ENCODE data around the gene CGNL1.

Gene CGNL1

DNA sequence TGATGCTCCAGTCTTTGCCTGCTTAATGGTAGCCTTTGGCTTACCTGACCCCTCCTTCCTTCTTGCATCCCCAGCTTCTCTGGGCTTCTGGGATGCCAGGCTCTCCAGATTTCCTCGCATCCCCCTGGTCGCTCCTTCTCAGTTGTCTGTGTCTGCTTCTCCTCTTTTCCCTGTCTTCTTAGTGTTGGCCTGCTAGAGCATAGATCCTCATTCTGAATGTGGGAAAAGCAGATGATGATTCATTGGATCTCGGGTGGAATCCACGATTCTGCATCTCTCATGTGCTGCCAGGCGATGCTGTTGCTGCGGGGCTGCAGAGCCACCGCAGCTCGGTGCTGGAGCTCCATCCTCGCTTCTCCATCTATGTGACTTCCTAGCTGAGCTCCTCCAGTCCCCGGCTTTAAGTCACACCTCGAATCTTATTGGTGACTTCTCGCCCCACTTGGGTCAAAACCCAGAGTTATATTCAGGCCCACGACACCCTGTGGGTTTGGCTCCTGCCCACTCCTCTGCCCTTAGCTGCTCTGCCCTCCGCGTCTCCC is 47.4 kb downstream of the CGNL1 start:
- DNase-seq, result no peak

DNA sequence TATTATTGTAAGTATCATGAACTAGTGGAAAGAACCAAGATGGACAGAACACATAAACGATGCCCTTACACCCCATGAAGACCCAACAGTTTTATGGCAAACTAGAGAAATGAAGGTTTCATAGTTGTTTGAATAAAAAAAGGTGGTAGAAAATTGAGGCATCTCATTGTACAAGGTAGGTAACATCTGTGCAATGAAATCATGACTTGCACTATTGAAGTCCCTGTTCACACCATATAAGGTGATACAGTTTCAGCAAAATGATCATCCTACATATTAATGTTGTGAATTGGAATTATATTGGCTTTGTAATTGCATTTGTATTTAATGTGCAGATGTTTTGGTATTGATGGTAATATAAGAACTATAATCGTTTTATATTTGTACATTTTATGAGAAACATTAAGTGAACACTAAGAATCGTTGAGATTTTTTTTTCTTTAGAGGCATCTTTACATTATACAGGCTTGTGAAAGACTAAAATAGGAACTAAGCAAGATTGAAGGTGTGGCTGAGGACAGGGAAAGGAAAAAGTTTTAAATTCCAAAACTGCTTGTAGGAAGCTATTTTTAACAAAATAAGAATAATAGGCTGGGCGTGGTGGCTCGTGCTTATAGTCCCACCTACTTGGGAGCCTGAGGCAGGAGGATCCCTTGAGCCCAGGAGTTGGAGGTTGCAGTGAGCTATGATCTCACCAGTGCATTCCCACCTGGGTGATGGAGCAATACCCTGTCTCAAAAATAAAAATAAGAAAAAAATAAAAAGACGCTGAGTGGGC is 48.5 kb downstream of the CGNL1 start:
- DNase-seq, result no peak

DNA sequence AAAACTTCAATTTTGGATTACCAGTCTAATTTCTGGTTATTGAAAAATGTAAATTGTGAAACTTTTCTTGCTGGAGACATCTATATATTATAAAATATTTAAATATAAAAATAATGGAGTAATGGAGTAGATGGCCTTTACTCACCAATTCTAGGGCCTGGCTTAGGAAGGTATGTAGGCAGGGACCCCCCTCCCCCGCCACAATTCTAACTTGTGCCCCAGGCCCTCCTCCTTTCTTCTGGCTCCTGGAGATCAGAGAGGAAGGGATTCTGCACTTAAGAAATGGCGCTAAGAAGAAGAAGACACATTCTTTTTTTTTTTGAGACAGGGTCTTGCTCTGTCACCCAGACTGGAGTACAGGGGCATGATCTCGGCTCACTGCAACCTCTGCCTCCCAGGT is 49.5 kb downstream of the CGNL1 start:
- DNase-seq, result no peak

DNA sequence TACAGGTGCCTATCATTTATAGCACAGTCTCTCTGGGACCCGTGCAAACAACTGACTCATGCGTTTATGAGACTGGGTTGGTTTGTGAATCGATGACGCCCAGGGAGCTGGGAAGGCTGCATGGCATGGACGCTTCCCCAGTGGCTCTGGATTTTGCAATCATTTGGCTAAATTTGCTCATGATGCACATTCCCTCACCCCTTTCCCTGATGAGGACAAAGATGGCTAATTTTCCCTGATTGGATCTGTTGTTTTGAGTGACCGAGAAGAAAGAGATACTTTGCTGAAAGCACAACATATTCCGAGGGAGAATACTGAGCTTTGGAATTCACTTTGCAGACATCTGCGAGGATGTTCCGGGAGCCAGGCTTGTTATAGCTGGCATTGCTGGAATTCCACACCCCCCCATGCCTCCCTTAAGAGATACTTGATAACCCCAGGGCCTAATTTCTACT is 51.1 kb downstream of the CGNL1 start:
- no peak for DNase-seq

DNA sequence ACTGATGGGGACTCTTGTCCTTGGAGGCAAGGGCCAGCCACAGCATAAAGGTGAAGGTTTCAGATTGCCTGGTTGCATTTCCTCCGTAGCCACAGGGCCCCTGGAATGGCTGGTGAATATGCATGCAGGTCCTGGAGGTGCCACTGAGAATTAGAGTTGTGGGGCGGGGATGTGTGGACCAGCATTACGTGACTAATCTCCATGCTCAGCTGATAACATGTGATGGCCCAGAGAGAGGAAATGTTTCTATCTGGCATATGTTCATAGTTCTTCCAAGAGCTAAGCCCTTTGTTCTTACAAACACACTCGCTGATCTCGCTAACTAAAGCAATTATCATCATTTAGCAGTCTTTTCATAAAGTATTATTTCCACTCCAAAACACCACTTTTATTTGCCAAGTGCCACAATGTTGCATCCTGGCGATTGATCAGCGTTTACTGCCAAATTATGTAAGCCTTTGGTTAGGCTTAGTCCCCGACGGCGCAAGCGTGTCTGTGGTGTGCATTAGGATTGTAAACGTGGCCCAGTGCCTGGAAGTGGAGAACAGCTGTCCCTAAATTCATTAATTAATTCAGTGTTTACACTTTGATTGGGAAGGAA is 55.9 kb downstream of the CGNL1 start:
- DNase-seq, result no peak

DNA sequence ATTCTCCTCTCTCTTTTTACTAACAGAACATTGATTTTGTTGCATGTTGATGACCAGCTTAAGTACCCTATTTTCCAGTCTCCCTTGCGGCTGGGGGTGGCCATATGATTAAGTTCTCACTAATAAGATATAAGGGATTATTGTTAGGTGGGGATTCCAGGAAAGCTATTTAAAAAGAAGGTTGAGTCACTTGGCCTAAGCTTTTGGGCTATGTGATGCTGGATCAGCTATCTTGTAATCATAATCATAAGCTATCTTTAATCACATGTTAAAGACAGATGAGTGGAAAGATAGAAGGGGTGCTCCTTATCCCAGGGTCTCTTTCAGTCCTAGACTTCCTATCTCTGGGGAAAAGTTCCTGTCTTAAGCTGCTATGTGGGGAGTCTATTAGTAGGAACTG is 59.9 kb downstream of the CGNL1 start:
- DNase-seq, result no peak

DNA sequence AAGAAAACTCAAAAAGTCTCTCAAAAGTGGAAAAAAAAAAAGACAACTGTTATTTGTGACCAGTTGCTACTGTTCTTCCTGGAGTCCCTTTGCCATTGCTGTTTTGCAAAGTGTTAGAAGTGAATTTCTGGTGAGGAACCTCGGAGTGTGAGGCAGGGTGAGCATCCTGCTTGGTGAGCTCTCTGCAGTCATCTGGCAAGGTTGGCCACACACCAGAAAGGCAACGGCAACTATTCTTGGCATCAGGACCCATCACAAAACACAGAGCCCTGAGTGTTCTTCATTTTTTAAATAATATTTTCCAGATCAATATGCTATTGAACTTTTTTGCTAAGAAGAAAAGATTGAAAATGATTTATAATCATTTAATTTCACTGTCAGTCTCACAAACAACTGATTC is 60.7 kb downstream of the CGNL1 start:
- no peak for DNase-seq

DNA sequence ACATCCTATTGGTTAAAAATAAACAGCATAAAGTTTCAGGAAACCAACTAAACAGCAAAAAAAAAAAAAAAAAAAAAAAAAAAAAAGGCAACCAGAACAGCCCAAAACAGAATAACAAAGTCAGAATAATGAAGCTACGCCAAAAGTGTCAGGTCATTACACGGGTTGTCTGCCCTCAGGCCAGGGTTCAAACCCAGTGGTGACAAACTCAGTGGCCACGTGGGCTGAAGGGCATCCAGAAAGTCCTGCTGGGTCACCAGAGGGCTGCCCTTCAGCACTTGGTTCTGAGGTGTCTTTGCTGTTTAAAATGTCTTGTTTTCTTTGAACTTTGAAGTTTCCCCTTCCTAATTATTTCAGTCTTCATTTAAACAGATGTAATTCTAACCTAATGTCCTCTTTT is 61.3 kb downstream of the CGNL1 start:
- DNase-seq, result no peak

DNA sequence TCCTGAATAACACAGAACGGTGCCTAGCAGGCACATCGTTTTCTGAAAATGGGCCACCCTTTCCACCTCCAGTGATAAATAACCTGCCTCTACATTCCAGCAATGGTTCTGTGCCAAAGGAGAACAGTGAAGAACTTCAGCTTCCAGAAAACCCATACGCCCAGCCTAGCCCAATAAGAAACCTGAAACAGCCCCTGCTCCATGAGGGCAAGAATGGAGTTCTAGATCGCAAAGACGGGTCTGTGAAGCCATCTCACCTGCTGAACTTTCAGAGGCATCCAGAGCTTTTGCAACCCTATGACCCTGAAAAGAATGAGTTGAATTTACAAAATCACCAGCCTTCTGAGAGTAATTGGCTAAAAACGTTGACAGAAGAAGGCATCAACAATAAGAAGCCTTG is 61.9 kb downstream of the CGNL1 start:
- no peak for DNase-seq

DNA sequence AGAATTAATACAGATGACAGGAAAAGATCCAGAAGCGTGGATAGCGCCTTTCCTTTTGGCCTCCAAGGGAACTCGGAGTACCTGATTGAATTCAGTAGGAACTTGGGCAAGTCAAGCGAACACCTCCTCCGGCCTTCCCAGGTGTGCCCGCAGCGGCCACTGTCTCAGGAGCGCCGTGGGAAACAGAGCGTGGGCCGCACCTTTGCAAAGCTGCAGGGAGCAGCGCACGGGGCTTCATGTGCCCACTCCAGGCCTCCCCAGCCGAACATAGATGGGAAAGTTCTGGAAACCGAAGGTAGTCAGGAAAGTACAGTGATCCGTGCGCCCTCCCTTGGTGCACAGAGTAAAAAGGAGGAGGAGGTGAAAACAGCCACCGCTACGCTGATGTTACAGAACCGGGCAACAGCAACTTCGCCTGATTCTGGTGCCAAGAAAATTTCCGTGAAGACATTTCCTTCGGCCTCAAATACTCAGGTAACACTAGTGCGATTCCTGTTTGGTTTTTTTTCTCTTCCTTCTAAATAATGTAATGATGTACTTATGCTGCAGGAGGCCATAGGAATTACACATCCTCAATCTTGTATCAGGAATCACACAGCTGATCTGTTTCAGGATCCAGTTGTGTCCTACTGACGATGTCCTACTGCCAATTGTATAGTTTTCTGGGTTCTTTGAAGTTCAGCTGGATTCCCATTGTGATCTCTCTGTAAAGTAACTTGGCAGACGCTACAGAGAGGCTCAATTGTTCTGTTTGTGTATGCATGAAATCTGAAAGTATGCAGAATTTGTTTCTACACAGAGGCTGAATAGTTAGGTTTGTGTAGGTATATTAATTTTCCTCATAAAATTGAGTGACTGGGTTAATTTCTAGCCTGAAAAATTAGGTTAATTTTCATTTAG is 63.1 kb downstream of the CGNL1 start:
- no peak for DNase-seq

DNA sequence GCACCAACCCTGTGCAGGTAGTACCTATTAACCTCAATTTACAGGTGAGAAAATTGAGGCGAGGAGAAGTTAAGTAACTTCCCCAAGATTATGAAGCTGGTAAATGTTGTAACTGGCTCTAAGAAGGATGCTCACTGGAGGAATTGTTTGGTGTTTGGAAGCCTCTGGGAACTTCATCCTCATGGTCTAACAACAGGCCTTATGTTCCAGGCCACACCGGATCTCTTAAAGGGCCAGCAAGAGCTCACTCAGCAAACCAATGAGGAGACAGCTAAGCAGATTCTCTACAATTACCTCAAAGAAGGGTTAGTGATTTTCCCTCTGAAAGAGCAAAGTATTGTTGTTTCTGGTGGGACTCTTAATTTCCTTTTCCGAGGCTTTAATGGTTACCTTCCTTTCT is 63.9 kb downstream of the CGNL1 start:
- no peak for DNase-seq

DNA sequence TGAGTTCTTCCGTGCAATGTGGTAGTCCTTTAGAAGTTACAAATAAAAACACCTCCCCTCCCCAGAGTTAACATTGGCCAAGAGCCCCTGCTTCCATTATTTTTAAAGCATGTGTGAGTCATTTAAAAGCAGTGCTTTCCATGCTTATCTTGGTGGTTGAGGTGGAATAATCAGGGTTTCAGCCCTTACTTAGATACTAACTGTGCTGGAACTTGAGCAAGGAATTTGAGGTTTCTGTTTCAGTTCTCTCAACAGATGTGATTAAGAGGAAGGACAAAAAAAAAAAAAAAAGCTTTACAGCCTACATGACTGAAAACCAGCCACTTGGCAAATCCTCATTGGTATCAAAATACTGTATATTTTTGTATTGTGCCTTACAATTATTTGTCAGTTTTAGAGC is 64.5 kb downstream of the CGNL1 start:
- no peak for DNase-seq

DNA sequence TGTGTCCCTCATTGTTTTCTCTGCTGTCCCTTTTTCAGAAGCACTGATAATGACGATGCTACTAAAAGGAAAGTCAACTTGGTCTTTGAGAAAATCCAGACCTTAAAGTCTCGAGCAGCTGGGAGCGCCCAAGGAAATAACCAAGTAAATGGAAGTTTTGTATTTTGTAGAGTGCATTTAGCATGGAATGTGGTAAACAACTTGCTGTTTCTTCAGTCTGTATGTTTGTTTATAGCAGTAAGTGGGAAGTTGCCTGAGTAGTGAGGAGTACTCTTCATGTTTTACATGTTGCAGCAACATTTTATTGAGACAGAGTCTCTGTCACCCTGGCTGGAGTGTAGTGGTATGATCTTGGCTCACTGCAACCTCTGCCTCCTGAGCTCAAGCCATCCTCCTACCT is 66.0 kb downstream of the CGNL1 start:
- DNase-seq, result no peak

DNA sequence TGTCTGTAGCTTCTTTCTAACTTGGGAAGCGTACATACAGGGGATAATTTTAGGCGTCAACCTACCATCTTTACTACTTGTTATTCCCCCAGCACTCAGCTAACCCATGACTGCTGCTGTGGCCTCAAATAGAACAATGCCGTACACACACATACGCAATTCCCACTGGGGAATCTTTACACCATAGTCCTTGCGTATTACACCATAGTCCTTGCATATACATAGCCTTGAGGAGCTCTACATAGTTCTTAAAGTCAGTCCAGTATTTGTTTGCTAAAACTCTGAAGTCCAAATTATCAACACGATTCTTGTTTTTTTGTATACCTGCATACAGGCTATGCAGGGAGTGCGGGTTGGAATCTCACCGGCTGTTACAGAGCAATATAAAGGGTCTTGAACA is 67.2 kb downstream of the CGNL1 start:
- DNase-seq, result no peak

DNA sequence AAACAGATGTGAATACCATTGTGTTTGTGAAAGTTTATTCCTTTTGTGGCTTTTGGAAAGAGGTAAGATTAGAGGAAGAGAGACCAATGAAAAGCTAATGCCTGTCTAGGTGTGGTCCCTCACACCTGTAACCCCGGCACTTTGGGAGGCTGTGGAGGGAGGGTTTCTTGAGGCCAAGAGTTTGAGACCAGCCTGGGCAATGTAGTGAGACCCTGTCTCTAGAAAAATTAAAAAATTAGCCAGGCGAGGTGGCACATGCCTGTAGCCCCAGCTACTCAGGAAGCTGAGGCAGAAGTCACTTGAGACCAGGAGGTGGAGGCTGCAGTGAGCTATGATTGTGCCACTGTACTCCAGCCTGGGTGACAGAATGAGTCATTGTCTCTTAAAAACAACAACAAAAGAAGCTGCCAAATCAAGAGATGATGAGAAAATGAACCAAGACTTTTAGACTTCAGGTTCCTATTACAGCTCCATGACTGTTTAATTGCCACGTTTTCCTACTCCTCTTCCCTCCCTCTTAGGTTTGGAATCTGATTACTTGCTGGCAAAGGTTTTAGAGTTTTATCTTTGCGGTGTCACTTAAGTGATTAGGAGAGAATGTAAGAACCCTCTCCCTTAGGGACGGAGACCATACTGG is 68.7 kb downstream of the CGNL1 start:
- no peak for DNase-seq

DNA sequence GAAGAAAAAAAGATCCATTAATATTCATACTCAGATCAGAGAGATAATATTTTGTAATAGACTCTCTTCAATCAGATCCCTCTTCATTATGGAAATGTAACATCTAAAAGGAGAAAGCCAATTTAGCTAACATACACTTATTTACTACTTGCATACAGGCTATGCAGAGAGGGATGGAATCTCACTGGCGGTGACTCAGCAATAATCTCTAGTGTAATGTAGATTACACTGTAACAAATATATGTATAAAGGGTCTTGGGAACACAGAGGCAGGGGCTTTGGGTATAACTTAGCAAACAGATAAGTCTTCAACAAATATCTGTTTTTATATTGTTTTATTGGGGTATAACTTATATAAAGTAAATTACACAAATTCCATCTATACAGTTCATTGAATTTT is 69.6 kb downstream of the CGNL1 start:
- no peak for DNase-seq

DNA sequence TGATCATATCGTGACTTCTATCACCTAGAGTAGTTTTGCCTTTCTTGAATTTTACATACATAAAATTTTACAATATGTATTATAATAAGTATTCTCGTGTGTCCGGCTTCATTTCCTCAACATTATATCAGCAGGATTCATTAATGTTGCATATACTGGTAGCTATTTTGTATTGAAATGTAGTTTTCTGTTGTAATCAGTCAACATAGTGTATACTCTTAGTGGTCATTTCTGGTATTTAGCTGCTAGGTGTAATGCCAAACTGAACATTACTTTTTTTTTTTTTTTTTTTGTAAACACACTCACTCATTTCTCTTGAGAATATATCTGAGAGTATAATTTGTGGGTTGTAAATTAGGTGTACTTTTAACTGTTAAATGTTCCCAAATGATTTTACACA is 70.1 kb downstream of the CGNL1 start:
- DNase-seq, result no peak

DNA sequence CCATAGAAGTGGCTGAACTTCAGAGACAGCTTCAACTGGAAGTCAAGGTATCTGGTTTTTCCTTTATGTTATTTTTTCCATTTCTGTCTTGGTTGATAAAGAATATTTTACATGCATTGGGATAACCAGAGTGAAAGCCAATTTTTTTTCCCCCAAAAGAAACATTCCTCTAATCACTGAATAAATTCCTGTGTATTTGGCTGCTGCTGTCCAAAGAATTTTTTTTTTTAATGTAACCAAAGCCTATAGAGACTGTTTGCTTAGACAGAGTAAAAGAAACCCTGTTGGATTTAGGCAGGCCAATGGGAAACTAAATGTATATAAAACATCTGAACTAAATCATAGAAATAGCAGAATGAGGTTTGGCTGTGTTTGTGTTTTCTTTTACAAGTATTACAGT is 75.2 kb downstream of the CGNL1 start:
- DNase-seq, result no peak

DNA sequence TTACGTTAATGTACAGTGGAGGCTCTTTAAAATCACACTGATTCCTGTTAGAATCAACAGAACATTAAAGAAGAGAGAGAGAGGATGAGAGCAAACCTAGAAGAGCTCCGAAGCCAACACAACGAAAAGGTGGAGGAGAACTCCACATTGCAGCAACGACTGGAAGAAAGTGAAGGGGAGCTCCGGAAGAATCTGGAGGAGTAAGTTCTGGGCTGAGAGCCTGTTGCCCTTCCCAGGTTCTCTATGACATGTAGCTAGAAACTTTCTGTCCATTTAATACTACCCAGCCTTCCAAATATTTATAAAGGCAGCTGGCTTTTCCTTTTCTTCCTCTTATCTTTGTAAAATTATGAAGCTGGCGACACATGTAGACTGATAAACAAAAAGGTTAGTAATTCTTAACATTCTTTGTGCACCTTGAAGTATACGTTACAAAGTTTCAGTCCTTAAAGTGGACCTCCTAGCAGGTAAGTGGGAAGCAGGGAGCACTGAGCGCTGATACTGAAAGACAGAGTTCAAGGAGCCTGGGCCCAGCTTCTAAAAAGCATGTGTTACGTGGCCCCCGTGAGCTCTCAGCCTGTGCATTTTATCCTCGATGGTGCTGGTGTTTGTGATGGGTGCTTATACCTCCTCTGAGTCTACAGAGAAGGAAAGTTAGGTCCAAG is 75.9 kb downstream of the CGNL1 start:
- no peak for DNase-seq

DNA sequence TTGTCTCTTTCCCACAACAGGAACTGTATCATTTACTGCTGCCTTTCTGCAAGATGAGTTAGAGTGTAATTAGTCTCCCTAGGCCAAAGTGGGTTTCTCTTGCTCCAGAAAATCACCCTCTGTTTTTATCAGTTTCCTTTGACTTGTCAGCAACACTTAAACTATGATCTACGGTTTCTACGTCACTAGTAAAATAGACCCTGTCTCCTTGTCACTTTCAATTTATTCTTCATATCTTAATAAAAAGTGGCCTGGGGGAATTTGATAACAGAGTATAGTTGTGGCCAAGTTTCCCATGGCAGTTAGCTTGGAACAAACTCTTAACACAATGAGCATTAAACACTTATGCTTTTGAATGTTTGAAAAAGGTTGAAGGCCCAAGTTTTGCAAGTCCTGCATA is 79.6 kb downstream of the CGNL1 start:
- DNase-seq, result no peak

DNA sequence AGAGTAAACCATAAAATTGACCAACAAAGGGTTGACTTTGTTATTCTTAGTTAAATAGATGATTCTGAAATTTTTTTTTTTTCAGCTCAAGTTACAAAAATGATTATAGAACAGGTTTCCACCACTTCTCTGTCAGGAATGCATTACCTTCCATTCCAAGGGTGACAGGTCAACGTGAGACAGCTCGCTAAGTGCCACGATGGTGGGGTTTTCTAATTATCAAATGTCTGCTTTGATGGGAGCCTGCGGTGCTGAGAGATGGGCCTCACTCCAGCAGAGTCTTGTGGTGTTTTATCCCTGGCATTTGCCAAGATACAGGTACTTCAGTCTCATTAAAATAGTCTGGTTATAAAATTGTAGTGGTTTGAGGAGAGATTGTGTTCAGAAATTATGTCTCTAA is 80.3 kb downstream of the CGNL1 start:
- DNase-seq, result no peak

DNA sequence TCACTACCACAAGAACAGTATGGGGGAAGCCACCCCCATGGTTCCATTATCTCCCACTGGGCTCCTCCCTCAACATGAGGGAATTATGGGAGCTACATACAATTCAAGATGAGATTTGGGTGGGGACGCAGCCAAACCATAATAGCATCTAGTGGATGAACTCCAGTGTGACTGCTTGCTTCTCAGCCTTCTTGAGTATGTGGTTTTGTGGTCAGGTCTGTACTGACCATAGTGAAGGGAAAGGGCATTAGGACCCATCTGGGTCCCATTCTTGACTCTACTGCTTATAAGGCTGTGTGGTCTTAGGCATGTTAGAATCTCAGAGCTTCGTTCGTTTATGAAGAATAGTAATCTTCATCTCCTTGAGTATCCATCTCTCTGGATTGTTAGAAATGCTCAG is 81.4 kb downstream of the CGNL1 start:
- no peak for DNase-seq

DNA sequence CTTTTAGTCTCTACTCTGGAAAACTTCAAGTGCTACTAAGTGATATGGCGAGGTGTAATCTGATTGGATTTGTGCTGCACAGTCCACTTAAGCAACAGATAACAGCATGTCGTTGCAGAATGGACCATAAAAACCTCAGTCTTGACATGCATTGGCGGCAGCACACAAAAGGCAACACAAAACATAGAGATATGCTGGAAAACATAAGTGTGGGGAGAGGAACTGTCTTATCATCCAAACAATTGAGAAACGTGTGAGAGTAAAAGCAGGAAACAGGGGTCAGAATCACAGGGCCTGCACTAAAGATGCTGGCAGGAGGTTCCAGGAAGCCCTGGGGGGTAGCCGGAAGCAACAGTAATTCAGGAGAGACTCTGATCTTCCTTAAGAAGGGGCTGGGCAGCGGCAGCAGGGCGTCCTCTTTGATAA is 82.1 kb downstream of the CGNL1 start:
- DNase-seq, result no peak
